NCI-H460 (cell line): Measurements from ENCODE around the gene CCDC74A. TPM values are rescaled to one million over a fixed set of nuclear protein-coding genes. Genes with fewer than 3 reads are reported as not detected.
"Not testable (repeated sequence)": the region's sequence is repeated elsewhere in the genome, so short reads cannot be mapped to it uniquely, and the experiment has no call there.

Source experiments
- DNase-seq: peaks from one replicate; pipeline ENCODE4 v3.0.0-alpha.2; 2016; ENCODE audit warnings: low read depth; ENCODE audit errors: extremely low read depth
- polyA plus RNA-seq: library from polyadenylated mRNA; depleted of rRNA; stranded (reverse); fragments of >200 nt; gene quantifications from 2 replicates; pipeline ENCODE4 v1.2.3, GENCODE V29; 2014; cell fraction: nucleus; rRNA removed
- total RNA-seq: library from RNA; depleted of rRNA; stranded (reverse); fragments of >200 nt; shearing (Covaris generic); gene quantifications from 2 replicates; pipeline ENCODE4 v1.2.3, GENCODE V29; 2014; rRNA removed

CCDC74A gene
- total RNA-seq, result 7.3 and 10.5 TPM in 2 replicates
- polyA plus RNA-seq, result 50.1 and 67.8 TPM in 2 replicates

DNA sequence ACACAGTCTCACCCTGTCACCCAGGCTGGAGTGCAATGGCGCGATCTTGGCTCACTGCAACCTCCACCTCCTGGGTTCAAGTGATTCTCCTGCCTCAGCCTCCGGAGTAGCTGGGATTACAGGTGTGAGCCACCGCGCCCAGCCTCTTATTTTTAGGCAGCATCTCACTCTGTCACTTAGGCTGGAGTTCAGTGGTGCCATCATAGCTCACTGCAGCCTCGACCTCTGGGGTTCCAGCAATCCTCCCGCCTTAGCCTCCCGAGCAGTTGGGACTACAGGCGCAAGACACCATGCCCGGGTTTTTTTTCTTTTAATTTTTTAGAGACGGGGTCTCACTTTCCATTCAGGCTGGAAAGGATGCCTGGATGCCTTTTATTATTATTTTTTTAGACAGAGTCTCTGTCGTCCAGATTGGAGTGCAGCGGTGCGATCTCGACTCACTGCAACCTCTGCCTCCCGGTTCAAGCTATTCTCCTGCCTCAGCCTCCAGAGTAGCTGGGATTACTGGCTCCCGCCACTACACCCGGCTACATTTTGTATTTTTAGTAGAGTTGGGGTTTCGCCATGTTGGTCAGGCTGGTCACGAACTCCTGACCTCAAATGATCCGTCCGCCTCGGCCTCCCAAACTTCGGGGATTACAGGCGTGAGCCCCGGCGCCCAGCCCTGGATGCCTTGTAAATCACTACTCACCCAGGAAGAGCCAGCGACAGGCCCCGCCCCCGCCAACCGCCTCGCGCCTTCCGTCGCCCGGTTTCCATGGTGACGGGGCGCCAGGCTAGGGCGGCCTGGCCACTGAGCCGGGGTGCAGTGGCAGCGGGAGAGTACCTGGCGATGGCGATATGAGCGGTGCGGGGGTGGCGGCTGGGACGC lies at the start of gene CCDC74A:
CCDC74A (plus strand) TSS at position 758 of the 871 bp plus-strand sequence; CDS start at position 841, 83 bp downstream.
- DNase-seq, result peak; percentile 54

DNA sequence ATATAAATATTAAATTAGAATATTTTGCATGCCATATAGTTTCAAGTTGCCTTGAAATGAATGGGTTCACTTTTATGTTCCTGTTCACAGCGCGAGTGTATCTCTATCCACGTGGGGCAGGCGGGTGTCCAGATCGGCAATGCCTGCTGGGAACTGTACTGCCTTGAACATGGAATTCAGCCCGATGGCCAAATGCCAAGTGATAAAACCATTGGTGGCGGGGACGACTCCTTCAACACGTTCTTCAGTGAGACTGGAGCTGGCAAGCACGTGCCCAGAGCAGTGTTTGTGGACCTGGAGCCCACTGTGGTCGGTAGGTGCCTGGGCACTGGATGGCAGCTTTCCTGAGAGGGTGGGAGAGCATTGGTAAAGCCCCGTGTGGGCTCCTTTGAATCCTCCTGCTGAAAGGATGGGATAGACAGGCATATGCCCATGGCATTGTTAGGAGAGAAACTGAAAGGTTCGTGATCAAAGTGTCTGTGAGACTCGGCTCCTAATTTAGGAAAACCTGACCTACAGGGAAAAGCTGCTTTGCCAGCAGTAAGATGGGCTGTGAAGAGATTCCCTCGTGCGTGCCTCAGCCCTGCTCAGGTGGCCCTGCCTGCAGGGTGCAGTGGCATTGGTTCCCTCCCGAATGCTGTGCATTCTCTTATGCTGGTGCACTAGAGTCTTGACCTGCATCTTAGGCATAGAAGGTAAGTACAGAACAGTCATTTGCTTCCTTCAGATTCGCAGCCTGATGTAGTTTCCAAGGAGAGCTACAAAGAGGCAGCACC lies 49.4 kb upstream of the CCDC74A start:
- DNase-seq, result not testable (repeated sequence)

DNA sequence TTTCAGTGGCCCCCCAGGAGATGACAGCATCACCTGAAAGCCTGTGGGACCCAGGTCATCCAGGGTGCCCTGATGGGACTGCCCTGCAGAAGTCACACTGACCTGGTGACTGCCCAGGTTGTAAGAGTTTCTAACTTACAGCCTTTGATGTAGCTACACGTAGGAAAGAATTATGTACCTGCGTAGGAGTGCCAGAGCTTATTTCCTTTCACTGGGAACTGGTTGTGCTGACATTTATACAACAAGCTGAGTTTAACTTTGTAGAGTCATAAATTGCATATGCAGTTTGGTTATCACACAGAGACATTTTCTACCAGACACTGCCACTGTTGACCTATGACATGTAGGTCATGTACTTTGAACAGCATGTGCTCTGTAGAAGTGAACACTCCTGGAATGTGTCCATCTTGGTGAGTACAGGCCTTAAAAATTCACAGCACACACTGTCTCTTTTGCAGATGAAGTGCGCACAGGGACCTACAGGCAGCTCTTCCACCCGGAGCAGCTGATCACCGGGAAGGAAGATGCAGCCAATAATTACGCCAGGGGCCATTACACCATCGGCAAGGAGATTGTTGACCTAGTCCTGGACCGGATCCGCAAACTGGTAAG lies 48.7 kb upstream of the CCDC74A start:
- not testable (repeated sequence) for DNase-seq

DNA sequence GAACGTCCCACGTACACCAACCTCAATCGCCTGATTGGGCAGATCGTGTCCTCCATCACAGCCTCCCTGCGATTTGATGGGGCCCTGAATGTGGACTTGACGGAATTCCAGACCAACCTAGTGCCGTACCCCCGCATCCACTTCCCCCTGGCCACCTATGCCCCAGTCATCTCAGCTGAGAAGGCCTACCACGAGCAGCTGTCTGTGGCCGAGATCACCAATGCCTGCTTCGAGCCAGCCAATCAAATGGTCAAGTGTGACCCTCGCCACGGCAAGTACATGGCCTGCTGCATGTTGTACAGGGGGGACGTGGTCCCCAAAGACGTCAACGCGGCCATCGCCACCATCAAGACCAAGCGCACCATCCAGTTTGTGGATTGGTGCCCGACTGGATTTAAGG lies 47.3 kb upstream of the CCDC74A start:
- not testable (repeated sequence) for DNase-seq

DNA sequence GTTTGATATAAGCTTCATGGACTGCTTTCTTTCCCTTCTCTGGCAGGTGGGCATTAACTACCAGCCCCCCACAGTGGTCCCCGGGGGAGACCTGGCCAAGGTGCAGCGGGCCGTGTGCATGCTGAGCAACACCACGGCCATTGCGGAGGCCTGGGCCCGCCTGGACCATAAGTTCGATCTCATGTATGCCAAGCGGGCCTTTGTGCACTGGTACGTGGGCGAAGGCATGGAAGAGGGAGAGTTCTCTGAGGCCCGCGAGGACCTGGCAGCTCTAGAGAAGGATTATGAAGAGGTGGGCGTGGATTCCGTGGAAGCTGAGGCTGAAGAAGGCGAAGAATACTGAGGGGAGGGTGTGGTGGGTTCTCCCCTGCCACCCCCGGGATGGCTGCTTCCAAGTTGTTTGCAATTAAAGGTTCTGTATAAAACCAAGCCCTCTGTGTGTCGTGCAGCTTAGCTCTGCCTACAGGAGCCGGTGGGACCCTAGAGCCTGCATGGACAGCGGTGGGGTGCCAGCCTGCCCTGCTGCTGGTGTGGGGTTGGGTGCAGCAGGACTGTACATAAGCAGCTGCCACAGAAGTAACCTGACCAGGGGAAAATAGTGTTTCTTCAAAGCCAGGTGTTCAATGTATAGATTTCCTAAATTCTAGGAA lies 45.1 kb upstream of the CCDC74A start:
- DNase-seq, result not testable (repeated sequence)

DNA sequence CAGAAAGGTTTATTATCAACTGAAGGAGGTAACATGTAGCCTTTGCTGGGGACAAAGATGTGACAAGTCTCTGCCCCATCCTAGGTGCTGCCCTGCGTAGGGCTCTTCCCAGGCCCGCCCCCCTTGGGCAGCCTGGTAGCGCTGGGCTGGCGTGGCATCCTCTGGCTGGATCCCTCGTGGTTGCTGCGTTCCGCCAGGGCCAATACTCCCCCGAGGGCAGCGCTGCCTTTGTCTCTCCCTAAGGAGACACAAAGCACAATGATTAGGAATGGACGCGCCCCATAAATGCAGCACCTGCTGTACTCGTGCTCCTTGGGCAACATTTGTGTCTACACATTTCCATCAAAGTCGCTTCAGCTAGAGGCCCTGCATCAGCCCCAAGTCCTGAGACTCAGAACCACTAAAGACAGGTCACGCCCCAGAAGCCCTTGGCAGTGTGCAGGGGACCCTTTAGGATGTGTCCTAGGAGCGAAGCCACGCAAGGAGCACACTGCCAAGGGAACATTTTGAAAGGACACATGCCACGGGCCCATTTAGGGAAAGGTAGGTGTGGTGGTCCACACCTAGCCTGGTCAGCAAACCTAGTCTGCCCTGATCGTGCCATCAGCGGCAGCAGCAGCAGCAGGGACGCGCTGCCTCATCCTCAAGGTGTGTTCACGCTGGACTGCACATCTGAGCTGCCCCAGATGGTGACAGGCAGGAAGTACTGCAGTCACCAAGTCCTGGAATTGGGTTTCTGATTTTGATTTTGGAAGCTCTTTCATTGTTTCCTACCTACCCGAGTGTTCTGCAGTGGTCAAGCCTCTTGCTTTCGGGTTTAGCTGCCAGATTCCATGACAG lies 43.5 kb upstream of the CCDC74A start:
- DNase-seq, result not testable (repeated sequence)

DNA sequence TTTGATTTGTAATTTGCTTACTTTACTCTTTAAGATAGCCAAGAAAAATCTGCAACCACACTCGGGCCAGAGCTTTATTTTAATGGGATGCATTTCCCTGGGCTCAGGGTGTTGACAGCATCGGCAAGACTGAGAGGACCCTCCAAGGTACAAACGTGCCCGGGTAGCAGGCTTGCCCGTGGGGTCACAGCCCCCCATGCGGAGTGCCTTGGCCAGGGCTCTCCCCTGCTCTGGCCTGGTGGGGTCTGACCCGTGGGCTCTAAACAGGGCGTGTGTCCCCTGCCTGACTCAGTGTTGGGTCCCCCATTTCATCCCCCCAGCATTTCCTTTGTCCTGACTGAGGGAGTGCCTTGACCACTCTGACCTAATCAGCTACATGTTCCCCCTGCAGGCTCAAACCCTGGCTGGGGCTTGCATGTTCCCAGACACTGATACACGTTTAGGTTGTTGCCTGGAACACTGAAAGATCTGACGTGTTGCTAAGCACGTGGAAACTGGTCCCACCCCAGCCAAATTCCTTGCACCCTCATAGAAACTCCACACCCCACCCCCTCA lies 42.7 kb upstream of the CCDC74A start:
- not testable (repeated sequence) for DNase-seq

DNA sequence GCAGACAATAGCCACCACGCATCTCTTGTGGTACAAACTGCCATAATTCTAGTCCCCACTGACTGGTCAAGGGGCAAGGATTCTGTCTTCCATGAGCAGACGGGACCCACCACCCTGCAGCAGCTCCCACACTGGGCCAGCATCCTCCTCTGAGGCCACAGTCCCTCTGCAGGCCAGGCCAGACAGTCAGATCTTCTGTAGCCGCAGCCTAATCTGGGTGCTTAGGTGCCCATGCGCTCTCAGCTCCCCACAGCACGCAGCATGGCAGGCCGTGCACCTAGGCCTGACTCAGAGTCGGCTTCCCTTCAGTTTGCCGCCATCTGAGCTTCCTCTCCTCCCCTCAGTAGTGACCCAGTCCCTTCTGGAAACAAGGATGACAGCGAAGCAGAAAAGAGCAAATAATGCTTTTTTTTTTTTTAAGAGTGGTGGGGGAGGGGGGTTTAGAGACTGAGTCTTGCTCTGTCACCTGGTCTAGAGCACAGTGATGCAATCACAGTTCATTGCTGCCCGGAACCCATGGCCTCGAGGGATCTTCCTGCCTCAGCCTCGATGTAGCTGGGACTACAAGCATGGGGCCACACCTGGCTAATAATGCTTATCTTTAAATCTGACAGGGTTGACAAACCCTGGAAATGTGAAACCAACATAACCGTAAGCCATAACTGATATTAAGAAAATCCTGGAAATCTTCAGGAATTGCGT lies 41.3 kb upstream of the CCDC74A start:
- DNase-seq, result not testable (repeated sequence)

DNA sequence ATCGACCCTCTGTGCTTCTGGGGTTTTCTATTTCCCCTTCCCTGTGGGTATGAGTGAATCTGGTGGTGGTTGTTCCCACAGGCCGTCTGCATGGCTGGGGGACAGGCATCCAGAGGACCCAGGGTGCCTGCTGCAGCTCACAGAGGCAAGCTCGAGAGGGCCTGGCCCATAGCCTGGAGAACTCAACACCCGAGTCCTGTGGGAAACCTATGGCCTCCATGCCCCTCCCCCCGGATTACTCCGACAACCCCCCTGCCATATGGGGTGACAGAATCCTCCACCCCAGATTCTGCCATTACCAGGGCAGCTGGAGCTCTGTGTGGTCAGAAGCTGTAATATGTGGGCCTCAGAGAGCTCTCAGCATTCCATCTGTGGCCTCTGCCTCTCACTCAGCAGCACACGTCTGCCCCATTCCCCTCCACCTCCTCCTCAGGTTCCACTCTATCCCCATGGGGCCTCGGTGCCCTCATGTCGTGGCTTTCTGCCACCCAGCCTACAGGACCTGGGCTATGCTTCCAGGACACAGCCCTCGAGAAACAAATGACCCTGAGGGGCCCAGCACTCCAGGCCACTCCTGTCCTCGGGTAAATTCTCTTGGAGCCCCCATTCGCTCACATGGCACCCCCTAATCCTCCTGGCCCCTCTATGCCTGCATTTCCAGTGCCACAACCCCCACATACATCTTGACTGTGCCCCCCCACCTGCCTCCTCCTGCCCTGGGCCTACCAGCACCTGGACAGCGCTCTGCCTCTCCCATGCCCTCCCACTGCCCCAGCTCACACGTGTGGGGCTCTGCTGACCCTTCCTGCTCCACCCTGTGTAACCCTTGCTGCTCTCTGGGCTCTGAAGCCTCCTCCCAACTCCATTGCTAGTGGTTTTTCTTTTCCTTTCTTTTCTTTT lies 39.1 kb upstream of the CCDC74A start:
- no peak for DNase-seq

DNA sequence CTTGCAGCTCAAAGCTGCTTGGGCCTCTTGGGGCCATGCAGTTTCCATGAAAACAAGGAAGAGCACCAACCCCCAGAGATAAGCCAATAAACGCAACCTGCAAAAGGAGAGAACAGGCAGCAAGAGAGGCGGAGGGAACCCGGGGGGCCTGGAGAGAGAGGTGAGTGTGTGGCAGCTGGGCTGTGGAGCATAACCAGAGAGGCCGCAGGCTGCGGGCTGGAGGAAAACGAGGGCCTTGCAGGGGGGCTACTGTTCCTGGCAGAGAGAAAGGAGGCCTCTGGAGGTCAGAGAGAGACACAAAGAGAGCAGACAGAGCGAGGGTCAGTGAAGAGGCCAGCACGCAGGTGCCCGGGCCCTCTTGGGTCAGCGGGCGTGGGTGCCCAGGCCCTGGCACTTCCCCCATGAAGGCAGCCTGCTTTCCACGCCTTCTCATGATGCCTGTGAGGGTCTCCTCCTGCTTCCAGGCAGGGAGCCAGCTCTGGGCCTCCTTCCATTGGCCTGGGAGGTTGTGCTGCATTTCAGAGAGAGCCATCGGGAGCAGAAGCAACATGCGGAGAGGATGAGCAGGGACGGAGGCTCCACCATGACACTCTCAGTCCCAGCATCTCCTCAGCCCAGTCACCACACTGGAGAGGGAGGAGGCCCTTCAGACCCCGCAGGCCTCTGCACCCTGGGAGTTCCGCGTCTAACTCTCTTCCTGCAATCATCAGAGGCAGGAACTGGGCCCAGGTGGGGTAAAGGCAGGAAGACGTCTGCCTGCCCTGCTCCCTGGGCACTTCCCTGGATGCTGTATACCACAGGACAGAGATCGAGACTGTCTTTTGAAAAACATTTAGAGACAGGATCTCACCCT lies 36.8 kb upstream of the CCDC74A start:
- not testable (repeated sequence) for DNase-seq

DNA sequence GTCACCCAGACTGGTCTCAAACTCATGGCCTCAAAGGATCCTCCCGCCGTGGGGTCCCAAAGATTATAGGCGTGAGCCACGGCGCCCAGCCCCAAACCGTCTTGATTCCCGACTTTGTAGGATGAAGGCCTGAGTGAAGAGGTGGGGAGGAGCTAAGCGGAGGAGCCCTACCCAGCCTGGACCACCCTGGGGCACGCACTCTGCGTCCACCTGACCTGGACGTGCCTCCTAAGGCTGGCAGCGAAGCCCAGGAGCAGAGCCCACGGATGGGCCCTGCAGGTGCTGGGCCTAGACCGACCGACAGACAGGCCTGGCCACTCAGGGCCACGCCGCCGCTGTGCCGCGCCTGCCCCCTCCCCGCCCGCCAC lies 36.2 kb upstream of the CCDC74A start:
- DNase-seq, result not testable (repeated sequence)

DNA sequence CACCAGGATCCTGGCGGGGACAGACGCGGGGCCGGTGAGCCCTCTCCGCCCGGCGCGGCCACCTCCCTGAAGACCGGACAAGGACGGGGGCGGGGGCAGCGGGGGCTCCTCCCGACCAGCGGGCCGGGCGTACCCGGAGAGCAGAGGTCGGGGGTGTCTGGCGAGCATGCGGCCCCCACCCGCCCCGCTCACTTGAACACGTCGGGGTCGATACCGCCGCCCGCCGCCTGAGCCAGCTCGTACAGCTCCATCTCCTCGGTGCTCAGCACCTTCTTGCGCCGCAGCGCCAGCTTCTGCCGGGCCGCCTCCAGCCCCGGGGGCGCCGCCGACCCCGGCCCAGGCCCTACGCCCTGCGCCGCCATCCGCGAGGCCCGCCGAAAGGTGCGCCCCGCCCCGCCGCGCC lies 35.7 kb upstream of the CCDC74A start, which contains the start of gene MZT2A:
MZT2A (minus strand) TSS at position 383 of the 403 bp plus-strand sequence; CDS start at position 362, 21 bp downstream.
- not testable (repeated sequence) for DNase-seq

DNA sequence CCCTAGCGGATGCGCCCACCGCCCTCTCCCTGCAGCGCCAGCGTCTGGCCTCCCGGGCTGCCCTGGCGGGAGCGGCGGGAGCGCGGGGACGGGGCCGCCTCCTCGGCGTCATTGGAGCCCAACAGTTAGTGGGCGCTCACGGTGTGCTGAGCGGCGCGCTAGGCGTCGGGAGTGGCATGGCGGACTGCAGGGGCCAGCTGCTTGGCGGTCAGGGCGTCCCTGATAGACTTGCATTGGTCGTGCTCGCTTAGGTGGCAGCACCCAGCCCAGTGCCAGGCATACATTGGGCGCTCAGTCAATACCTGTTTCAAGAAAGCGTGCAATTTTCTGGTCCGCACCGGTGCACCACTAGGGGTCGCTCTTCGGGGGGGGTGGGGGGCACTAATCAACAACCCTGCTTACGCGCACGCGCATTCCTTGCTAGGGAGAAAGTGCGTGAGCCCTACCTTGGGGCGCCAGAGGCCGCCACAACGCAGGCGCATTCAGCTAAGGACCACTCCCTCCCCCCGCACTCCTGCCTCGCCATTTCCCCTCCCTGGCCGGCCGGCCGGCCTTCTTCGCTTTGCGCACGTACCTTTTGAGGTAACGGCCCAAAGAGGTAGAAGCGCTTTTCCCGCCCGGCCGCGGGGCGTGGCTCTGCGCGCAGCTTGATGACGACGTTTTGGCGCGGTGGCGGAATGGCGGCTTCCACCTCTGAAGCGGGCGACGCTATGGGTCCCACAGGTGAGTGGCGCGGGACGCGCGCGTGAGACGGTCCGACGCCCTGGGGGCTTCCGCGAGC lies 35.1 kb upstream of the CCDC74A start:
- peak; percentile 96 for DNase-seq

DNA sequence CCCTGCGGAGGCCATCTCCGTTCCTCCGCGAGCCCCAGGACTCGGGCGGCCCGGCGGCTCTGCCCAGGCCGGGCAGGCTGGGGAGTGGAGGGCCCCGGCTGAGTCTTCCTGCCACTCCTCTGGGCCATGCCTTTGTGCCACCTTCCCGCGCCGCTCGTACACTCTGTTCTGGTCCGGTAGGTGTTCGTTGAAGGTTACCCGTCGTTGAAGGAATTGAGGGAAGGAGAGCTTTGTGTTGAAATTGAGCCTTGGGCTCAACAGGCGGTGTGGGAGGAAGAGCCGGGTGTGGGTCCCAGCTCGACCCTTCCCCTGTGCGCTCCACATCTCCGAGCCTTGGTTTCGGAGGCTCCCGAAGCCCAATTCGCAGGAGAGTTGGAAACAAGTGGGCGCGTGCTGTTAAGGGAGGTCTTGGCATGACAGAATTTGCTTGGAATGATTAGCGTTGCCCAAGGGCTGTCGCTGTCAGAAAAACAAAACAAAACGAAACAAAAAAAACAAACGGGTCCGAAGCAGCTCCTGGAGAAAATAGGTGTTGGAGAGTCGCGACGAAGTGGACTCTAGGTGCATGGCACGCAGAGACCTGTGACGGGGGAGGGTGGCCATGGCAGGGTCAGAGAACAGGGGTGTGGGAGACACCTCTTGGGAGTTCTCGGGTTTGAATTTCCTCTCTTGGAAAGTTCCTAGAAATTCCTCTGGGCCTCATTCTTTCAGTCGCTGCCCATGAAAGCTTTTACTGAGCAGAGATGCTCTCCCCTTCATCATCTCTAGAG lies 34.3 kb upstream of the CCDC74A start:
- DNase-seq, result no peak

DNA sequence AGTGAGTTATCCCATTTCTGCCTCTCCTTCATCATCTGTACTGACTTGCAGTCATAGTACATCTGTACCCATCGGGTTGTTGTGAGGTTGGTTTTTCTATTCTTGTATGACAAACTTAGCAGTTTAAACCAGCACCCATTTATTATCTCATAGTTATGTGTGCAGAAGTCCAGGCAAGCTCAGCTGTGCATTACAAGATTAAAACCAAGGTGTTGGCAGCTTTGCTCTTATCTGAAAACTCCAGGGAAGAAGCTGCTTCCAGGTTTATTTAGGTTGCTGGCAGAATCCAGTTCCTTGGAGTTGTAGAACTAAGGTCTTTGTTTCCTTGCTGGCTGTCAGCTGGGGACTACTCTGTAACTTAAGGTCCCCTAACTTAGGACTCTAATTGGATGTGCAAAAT lies 32.2 kb upstream of the CCDC74A start:
- DNase-seq, result not testable (repeated sequence)
